Measurements from ENCODE around the gene DIAPH2. TPM values are rescaled to one million over a fixed set of nuclear protein-coding genes. Genes with fewer than 3 reads are reported as not detected.

The DIAPH2 gene
- total and polyA plus RNA-seq, 10 donors = 2.5 to 32.1 (median 17.7) TPM

- Histone ChIP-seq H3K36me3 (no peaks in the 10 kb centered on the region), H3K4me1 (no peaks in the 10 kb centered on the region), H3K4me3 (no peak overlapping the region), H3K9me3 (no peaks in the 10 kb centered on the region), H3K27ac (no peak overlapping the region), H3K27me3 (replicated peaks in 1 of 7) (no peaks in the 10 kb centered on the region)
- intact Hi-C loops (cut with DNase I; ENCODE audit: low total_unique reads) = no loop called here
- no peak for TF ChIP-seq POLR2A (IDR thresholded peaks at IDR 0.05)
- no peak for TF ChIP-seq POLR2AphosphoS5 (IDR thresholded peaks at IDR 0.05)
- TF ChIP-seq CTCF (IDR thresholded peaks at IDR 0.05 in 8 of 11, conservative IDR thresholded peaks at IDR 0.05 in 3 of 11) = no peak
- 67 to 84% (median 70%) methylated on average over 2 of the region's 2 CpGs for WGBS, 5 donors
- DNase-seq = no peak
Observed at GRCh38 chrX:97374266-97374665, 689.6 kb downstream of the DIAPH2 start.

- no peaks in the 10 kb centered on the region for H3K27me3 ChIP-seq (replicated peaks in 1 of 7)
- no peaks in the 10 kb centered on the region for H3K4me1 ChIP-seq
- TF ChIP-seq POLR2A (IDR thresholded peaks at IDR 0.05) (no peak), CTCF (IDR thresholded peaks at IDR 0.05 in 8 of 11, conservative IDR thresholded peaks at IDR 0.05 in 3 of 11) (no peak), POLR2AphosphoS5 (IDR thresholded peaks at IDR 0.05) (no peak)
- peaks cover 0 to 4% (median 0%) of the 10 kb centered on the region in 6 donors for H3K36me3 ChIP-seq
- no peak overlapping the region for H3K4me3 ChIP-seq
- intact Hi-C loops (cut with DNase I; ENCODE audit: low total_unique reads) = no loop called here
- no peak for DNase-seq
- no peak overlapping the region for H3K27ac ChIP-seq
- no peaks in the 10 kb centered on the region for H3K9me3 ChIP-seq
Observed at GRCh38 chrX:97380200-97380599, 695.6 kb downstream of the DIAPH2 start.

- no peaks in the 10 kb centered on the region for H3K27me3 ChIP-seq (replicated peaks in 1 of 7)
- DNase-seq = no peak
- peaks cover 0 to 4% (median 0%) of the 10 kb centered on the region in 6 donors for H3K36me3 ChIP-seq
- H3K4me1 ChIP-seq = no peaks in the 10 kb centered on the region
- intact Hi-C loops (cut with DNase I; ENCODE audit: low total_unique reads) = no loop called here
- H3K9me3 ChIP-seq = no peaks in the 10 kb centered on the region
- no peak overlapping the region for H3K27ac ChIP-seq
- TF ChIP-seq POLR2A (IDR thresholded peaks at IDR 0.05) (no peak), CTCF (IDR thresholded peaks at IDR 0.05 in 8 of 11, conservative IDR thresholded peaks at IDR 0.05 in 3 of 11) (no peak), POLR2AphosphoS5 (IDR thresholded peaks at IDR 0.05) (no peak)
- WGBS, 5 donors = 90 to 100% (median 96%) methylated on average over 3 of the region's 3 CpGs
- no peak overlapping the region for H3K4me3 ChIP-seq
Observed at GRCh38 chrX:97384685-97385084, 700.0 kb downstream of the DIAPH2 start.

GRCh38 chrX:97387004-97387403 is 702.4 kb downstream of the DIAPH2 start:
- TF ChIP-seq POLR2A (IDR thresholded peaks at IDR 0.05) (no peak), CTCF (IDR thresholded peaks at IDR 0.05 in 8 of 11, conservative IDR thresholded peaks at IDR 0.05 in 3 of 11) (no peak), POLR2AphosphoS5 (IDR thresholded peaks at IDR 0.05) (no peak)
- Histone ChIP-seq H3K27me3 (replicated peaks in 1 of 7) (no peaks in the 10 kb centered on the region), H3K4me3 (no peak overlapping the region), H3K4me1 (no peaks in the 10 kb centered on the region), H3K9me3 (no peaks in the 10 kb centered on the region), H3K36me3 (peaks cover 0 to 4% (median 0%) of the 10 kb centered on the region in 6 donors), H3K27ac (no peak overlapping the region)
- no peak for DNase-seq
- intact Hi-C loops (cut with DNase I; ENCODE audit: low total_unique reads) = no loop called here

Measured in spleen (tissue), 11 donors.